Activated gamma-delta T cell treated with Interleukin-2 at 50 U/mL for 16 hours (primary cell): ENCODE measurements around the gene ANKRD27.
A peak's percentile ranks its signal among the peaks of the same experiment; 100 is the strongest.
"Not testable (repeated sequence)": the region's sequence is repeated elsewhere in the genome, so short reads cannot be mapped to it uniquely, and the experiment has no call there.

Experiments
- DNase-seq: peaks from one replicate; pipeline ENCODE4 v3.0.0-alpha.2; 2020

The ANKRD27 gene

GRCh38 chr19:32687681-32688080 lies 12.7 kb upstream of the ANKRD27 start:
- DNase-seq: no peak

GRCh38 chr19:32686847-32687475 lies 12.0 kb upstream of the ANKRD27 start:
- DNase-seq: no peak

GRCh38 chr19:32682317-32682716 lies 7.3 kb upstream of the ANKRD27 start:
- DNase-seq: no peak

GRCh38 chr19:32680986-32681385 lies 6.0 kb upstream of the ANKRD27 start:
- DNase-seq: no peak

GRCh38 chr19:32677657-32678056 lies 2.7 kb upstream of the ANKRD27 start:
- DNase-seq: no peak

GRCh38 chr19:32676895-32677359 lies 1.9 kb upstream of the ANKRD27 start:
- no peak for DNase-seq

- no peak for DNase-seq
Measured at GRCh38 chr19:32676186-32676894, 1.4 kb upstream of the ANKRD27 start.

- DNase-seq: peak; percentile 51
Measured at GRCh38 chr19:32675720-32676185, 773 bp upstream of the ANKRD27 start, which contains the start of gene RGS9BP. RGS9BP (plus strand) TSS chr19:32675848; CDS start chr19:32676264, 416 bp downstream.

- no peak for DNase-seq
Measured at GRCh38 chr19:32674153-32674930, 638 bp downstream of the ANKRD27 start.

- DNase-seq: no peak
Measured at GRCh38 chr19:32673573-32673972, 1.4 kb downstream of the ANKRD27 start.

- no peak for DNase-seq
Measured at GRCh38 chr19:32672841-32673240, 2.1 kb downstream of the ANKRD27 start.

GRCh38 chr19:32671883-32672593 lies 2.9 kb downstream of the ANKRD27 start:
- DNase-seq: no peak

- DNase-seq: no peak
Measured at GRCh38 chr19:32669310-32669709, 5.7 kb downstream of the ANKRD27 start.

GRCh38 chr19:32666084-32666483 lies 8.9 kb downstream of the ANKRD27 start:
- DNase-seq: no peak

GRCh38 chr19:32662186-32662585 lies 12.8 kb downstream of the ANKRD27 start:
- no peak for DNase-seq

- DNase-seq: no peak
Measured at GRCh38 chr19:32661318-32661717, 13.7 kb downstream of the ANKRD27 start.

- DNase-seq: no peak
Measured at GRCh38 chr19:32658527-32658926, 16.5 kb downstream of the ANKRD27 start.

- no peak for DNase-seq
Measured at GRCh38 chr19:32658075-32658474, 16.9 kb downstream of the ANKRD27 start.

GRCh38 chr19:32656379-32656778 lies 18.6 kb downstream of the ANKRD27 start:
- DNase-seq: not testable (repeated sequence)

GRCh38 chr19:32653599-32653915 lies 21.4 kb downstream of the ANKRD27 start:
- DNase-seq: no peak

GRCh38 chr19:32652894-32653598 lies 21.9 kb downstream of the ANKRD27 start:
- DNase-seq: no peak

GRCh38 chr19:32652331-32652730 lies 22.6 kb downstream of the ANKRD27 start:
- not testable (repeated sequence) for DNase-seq
